ENCODE measurements around the gene SLCO4A1. TPM values are rescaled to one million over a fixed set of nuclear protein-coding genes. Genes with fewer than 3 reads are reported as not detected.
A peak's percentile ranks its signal among the peaks of the same experiment; 100 is the strongest.

Gene SLCO4A1, protein sequence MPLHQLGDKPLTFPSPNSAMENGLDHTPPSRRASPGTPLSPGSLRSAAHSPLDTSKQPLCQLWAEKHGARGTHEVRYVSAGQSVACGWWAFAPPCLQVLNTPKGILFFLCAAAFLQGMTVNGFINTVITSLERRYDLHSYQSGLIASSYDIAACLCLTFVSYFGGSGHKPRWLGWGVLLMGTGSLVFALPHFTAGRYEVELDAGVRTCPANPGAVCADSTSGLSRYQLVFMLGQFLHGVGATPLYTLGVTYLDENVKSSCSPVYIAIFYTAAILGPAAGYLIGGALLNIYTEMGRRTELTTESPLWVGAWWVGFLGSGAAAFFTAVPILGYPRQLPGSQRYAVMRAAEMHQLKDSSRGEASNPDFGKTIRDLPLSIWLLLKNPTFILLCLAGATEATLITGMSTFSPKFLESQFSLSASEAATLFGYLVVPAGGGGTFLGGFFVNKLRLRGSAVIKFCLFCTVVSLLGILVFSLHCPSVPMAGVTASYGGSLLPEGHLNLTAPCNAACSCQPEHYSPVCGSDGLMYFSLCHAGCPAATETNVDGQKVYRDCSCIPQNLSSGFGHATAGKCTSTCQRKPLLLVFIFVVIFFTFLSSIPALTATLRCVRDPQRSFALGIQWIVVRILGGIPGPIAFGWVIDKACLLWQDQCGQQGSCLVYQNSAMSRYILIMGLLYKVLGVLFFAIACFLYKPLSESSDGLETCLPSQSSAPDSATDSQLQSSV
- total RNA-seq (2011; cell fraction: chromatin; rRNA removed; ENCODE audit: low replicate concordance) = 21.8 and 48.7 TPM in 2 replicates
- total RNA-seq (2011; cell fraction: nucleolus; rRNA removed) = 35.3 and 40.5 TPM in 2 replicates
- total RNA-seq (2011; cell fraction: nucleoplasm; rRNA removed) = 24.4 TPM in 2 replicates
- total RNA-seq (2014; rRNA removed) = 16.2 and 26.3 TPM in 2 replicates
- 6.8 and 7.3 TPM in 2 replicates for total RNA-seq (2014; rRNA removed; fragmentation: Illumina TruSeq; extraction: Trizol)
- 12.1 and 13.9 TPM in 2 replicates for total RNA-seq (2015; rRNA removed; fragmentation: Illumina TruSeq; extraction: Trizol)
- 21.9 and 25.2 TPM in 2 replicates for total RNA-seq (2021)
- polyA plus RNA-seq (2011; rRNA removed) = 12.3 and 13.2 TPM in 2 replicates
- 10.5 and 25.9 TPM in 2 replicates for polyA plus RNA-seq (2011; cell fraction: cytosol; rRNA removed)
- 46.8 and 83.4 TPM in 2 replicates for polyA plus RNA-seq (2011; cell fraction: nucleus; rRNA removed)
- 6.1 and 15.2 TPM in 2 replicates for polyA plus RNA-seq (2012)
- polyA plus RNA-seq (2014; fragmentation: Illumina TruSeq; extraction: Trizol) = 13.6 and 15.4 TPM in 2 replicates
- polyA plus RNA-seq (2014; fragmentation: Nextera tagmentation; extraction: Ambion mirVana) = 1 to 10 TPM; 1.6 to 3.1 TPM
- 12.8 and 17.7 TPM in 2 replicates for polyA plus RNA-seq (2014; rRNA removed)
- polyA minus RNA-seq (2011; rRNA and poly(A)+ RNA removed) = 5.1 and 5.5 TPM in 2 replicates
- 13.4 and 13.6 TPM in 2 replicates for polyA minus RNA-seq (2011; cell fraction: cytosol; rRNA and poly(A)+ RNA removed)
- 11.7 and 15.8 TPM in 2 replicates for polyA minus RNA-seq (2011; cell fraction: nucleus; rRNA and poly(A)+ RNA removed)
- percentile 63 among the genes with signal in this experiment for Bru-seq, nascent RNA
- percentile 48 among the genes with signal in this experiment for BruChase-seq, experiment 1, labeled RNA remaining after a 2-hour chase
- BruChase-seq, experiment 2, labeled RNA remaining after a 6-hour chase = percentile 52 among the genes with signal in this experiment
- long read RNA-seq, experiment 1, transcript SLCO4A1-206 (6 exons, 986 nt) = minor isoform, 6 of 123 reads
- long read RNA-seq, experiment 1, transcript SLCO4A1-202 (11 exons, 2,665 nt) = major isoform, 27 of 123 reads
- long read RNA-seq, experiment 1, partial matches to known transcripts = 45 of 123 reads
- long read RNA-seq, experiment 1, other reads (novel, unspliced or antisense) = 42 of 123 reads
- long read RNA-seq, experiment 2, transcript SLCO4A1-201 (12 exons, 2,776 nt) = major isoform, 6 of 16 reads
- long read RNA-seq, experiment 2, partial matches to known transcripts = 4 of 16 reads
- long read RNA-seq, experiment 2, other reads (novel, unspliced or antisense) = 5 of 16 reads
- long read RNA-seq, experiment 3, transcript SLCO4A1-201 (12 exons, 2,776 nt) = major isoform, 9 of 19 reads
- long read RNA-seq, experiment 3, partial matches to known transcripts = 2 of 19 reads
- long read RNA-seq, experiment 3, other reads (novel, unspliced or antisense) = 7 of 19 reads

DNA sequence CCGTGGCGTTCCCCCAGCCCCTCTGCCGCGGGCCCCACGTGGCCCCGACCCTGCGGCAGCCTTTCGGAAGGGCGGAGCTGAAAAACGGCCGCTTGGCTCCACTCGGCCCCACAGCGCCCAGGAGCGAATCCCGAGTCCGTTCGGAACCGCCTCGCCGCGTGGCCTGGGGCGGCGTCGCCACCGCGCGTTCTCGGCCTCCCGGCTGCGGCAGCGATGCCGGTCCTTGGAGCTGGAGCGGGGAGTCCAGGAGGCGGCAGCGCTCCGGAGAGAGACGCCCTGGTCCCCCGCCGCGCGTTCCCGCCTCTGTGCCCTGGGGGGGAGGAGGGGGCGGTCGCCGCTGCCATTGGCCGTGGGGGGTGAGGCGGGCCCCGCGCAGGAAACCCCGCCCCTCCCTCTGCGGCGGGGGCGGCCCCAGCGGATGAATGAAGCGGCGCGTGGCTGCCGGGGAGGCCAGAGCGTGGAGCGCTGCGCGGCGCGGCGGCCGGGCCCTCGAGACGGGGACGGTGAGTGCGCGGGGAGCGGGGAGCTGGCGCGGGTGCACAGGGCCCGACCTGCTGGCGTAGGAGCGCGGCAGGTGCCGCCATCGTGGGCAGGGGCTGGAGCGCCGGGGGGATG is at the start of gene SLCO4A1:
TSS of gene SLCO4A1 (plus strand) at position 453 of the 615 bp plus-strand sequence. CDS start 13,952 bp downstream, outside the sequence.
- peak within 1 kb of the TSS; percentile 68 for H3K4me3 ChIP-seq
- H4K20me1 ChIP-seq (replicated peaks; ENCODE audit: control insufficient read depth, insufficient read depth, low read length) = peaks cover 21% of the 10 kb centered on the region
- peak within 1 kb of the TSS; percentile 96 for H2AFZ ChIP-seq (ENCODE audit: low read depth, low read length)
- in situ Hi-C loops (cut with MboI) = no loop called here
- POLR2A ChIA-PET = interaction anchor here (0.6 to 2.0 kb wide), 8 partner anchors 8 to 252 kb away, joined by 3 to 8 read pairs (median 4); no protein-coding TSS in a partner anchor
- under 1% methylated on average over 25 of the region's 82 CpGs for WGBS (ENCODE audit: insufficient coverage, low coverage, missing lambda C conversion rate)
- peaks cover 10 to 71% of the 10 kb centered on the region in 2 experiments for H3K4me1 ChIP-seq (replicated peaks in 1 of 2; ENCODE audit: control insufficient read depth in 2 of 2, insufficient read depth in 2 of 2, low read length in 2 of 2)
- ATAC-seq (peak; percentile 94), DNase-seq (ENCODE audit: extremely low read depth in 1 of 4, low spot score in 3 of 4) (peak; percentile 91 to 99 (median 98)), FAIRE-seq (peak; percentile 26)
- H3K9ac ChIP-seq (ENCODE audit: insufficient read depth in 1 of 2, low read depth in 2 of 2, low read length in 2 of 2) = peak within 1 kb of the TSS; percentile 76 to 94
- H3K9me1 ChIP-seq (ENCODE audit: control insufficient read depth, insufficient read depth, low read length) = peaks cover 4% of the 10 kb centered on the region
- H3K79me2 ChIP-seq (ENCODE audit: control insufficient read depth, insufficient read depth, low read length) = peaks cover 45% of the 10 kb centered on the region
- H3K27ac ChIP-seq (ENCODE audit: extremely low read depth, low read depth, low read length) = peak within 1 kb of the TSS; percentile 80
- peaks cover 28% of the 10 kb centered on the region; the same call in 1 of the 3 replicates for H3K36me3 ChIP-seq (ENCODE audit: control insufficient read depth, insufficient read depth, low read length)
- no peaks in the 10 kb centered on the region; the same call in 1 of the 2 replicates for H3K9me3 ChIP-seq (replicated peaks; ENCODE audit: control insufficient read depth, insufficient read depth, low read depth, low read length)
- intact Hi-C loops (cut with micrococcal nuclease) = loop anchor here (1.0 kb wide), 1 partner anchor 19 kb away; no protein-coding TSS in a partner anchor
- H3K4me2 ChIP-seq (ENCODE audit: insufficient read depth, low read length) = peak within 1 kb of the TSS; percentile 70
- BruUV-seq (replicated peaks) = no TSS peak
- no peaks in the 10 kb centered on the region; a peak in 2 of 5 replicates for H3K27me3 ChIP-seq (ENCODE audit: control insufficient read depth in 2 of 2, insufficient read depth in 2 of 2, low read length in 2 of 2)
- CTCF ChIA-PET (ENCODE audit: low intra/inter-chr PET ratio) = no interaction called here
- no peak for TF ChIP-seq POLR2H (tag; IDR thresholded peaks at IDR 0.05; ENCODE audit: low read depth)
- TF ChIP-seq ZNF764 (CRISPR knock-in tag; IDR thresholded peaks at IDR 0.05; ENCODE audit: low read depth) = no peak
- TF ChIP-seq NR3C1 (CRISPR knock-in tag; IDR thresholded peaks at IDR 0.05) = peak; percentile 84; the same call in 1 of the 2 replicates
- no peak for TF ChIP-seq ASH1L (IDR thresholded peaks at IDR 0.05; ENCODE audit: borderline replicate concordance, low read depth, partially characterized antibody)
- no peak for TF ChIP-seq FOXK1 (CRISPR knock-in tag; IDR thresholded peaks at IDR 0.05; ENCODE audit: borderline replicate concordance)
- no peak for TF ChIP-seq CBFB (CRISPR knock-in tag; IDR thresholded peaks at IDR 0.05)
- no peak for TF ChIP-seq TEAD2 (tag; IDR thresholded peaks at IDR 0.05)
- TF ChIP-seq ZNF766 (CRISPR knock-in tag; conservative IDR thresholded peaks at IDR 0.05) = no peak
- TF ChIP-seq SUPT5H (IDR thresholded peaks at IDR 0.05) = peak; percentile 78
- TF ChIP-seq, protein P1, sequence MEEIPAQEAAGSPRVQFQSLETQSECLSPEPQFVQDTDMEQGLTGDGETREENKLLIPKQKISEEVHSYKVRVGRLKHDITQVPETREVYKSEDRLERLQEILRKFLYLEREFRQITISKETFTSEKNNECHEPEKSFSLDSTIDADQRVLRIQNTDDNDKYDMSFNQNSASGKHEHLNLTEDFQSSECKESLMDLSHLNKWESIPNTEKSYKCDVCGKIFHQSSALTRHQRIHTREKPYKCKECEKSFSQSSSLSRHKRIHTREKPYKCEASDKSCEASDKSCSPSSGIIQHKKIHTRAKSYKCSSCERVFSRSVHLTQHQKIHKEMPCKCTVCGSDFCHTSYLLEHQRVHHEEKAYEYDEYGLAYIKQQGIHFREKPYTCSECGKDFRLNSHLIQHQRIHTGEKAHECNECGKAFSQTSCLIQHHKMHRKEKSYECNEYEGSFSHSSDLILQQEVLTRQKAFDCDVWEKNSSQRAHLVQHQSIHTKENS (CRISPR knock-in tag; IDR thresholded peaks at IDR 0.05) = no peak
- TF ChIP-seq ZKSCAN1 (IDR thresholded peaks at IDR 0.05; ENCODE audit: low read depth, low read length) = no peak
- TF ChIP-seq ZNF780A (CRISPR knock-in tag; IDR thresholded peaks at IDR 0.05) = no peak
- TF ChIP-seq MEIS2 (IDR thresholded peaks at IDR 0.05; ENCODE audit: partially characterized antibody) = no peak
- TF ChIP-seq ZNF699 (CRISPR knock-in tag; IDR thresholded peaks at IDR 0.05; ENCODE audit: insufficient replicate concordance) = no peak

Data from K562 (cell line).